GF-D8 (cell line): ENCODE measurements around the gene GLOD5.
A peak's percentile ranks its signal among the peaks of the same experiment; 100 is the strongest.

Source experiments
- DNase-seq: peaks from one replicate; lab custom pipeline; 2025; lab: John Stamatoyannopoulos, UW

Gene GLOD5

GRCh38 chrX:48761674-48762471, at the start of gene GLOD5:
GLOD5 (plus strand) TSS chrX:48761747; CDS start chrX:48761791, 44 bp downstream.
- DNase-seq = no peak

DNA sequence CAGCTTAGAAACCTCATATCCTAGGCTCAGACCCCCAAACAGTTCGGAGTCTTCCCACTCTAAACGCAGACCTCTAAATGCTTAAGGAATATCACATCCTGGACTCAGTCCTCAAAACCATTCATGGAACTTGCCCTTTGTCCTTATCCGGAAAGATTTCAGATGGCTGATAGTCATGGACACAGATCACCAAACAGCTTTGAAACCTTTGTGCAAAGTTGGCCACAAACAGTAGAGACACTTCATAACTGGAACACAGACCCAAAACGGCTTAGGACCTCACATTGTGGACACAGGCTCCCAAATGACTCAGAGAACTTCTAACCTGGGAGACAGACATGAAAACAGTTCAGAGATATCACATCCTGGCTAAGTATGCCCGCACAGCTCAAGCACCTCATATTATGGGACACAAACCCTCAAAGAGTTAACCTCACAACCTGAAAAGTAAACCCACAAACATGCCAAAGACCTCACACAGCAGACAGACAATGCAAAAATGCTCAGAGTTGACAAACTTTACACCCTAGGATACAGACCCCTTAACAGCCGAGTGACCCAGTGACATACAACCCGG, 49.5 kb upstream of the GLOD5 start:
- no peak for DNase-seq

DNA sequence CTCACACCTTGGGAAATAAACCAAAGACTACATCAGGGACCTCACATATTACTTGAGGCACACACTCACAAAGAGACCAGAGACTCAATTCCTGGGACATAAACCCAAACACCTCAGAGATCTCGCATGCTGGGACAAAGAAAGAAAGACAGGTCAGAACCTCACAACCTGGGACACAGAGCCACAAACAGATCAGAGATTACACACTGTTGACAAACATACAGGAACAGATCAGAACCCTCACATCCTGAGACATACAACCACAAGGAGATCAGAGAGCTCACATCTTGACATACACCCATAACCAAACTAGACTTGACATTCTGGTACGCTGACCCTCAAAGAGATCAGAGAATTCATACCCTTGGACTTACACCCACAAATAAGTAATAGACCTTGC, 47.7 kb upstream of the GLOD5 start:
- DNase-seq = no peak

DNA sequence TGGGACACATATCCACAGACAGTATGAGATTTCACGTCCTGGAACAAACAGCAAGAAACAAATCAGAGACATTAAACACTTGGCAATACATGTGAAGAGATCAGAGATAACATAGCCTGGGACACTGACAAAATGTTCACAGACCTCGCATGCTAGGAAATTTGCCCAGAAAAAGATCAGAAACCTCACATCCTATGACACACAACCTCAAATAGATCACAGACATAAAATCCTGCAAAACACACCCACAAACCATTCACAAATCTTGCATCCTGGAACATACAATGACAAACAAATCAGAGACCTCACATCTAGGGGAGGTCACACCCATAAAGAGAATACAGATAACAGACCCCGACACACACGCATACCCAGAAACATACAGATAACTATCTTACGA, 47.0 kb upstream of the GLOD5 start:
- no peak for DNase-seq

GRCh38 chrX:48715072-48715471, 46.5 kb upstream of the GLOD5 start:
- no peak for DNase-seq

GRCh38 chrX:48715876-48716502, 45.6 kb upstream of the GLOD5 start:
- DNase-seq = no peak

- no peak for DNase-seq
Observed at GRCh38 chrX:48719958-48720357, 41.6 kb upstream of the GLOD5 start.

- no peak for DNase-seq
Observed at GRCh38 chrX:48720577-48721250, 40.8 kb upstream of the GLOD5 start.

DNA sequence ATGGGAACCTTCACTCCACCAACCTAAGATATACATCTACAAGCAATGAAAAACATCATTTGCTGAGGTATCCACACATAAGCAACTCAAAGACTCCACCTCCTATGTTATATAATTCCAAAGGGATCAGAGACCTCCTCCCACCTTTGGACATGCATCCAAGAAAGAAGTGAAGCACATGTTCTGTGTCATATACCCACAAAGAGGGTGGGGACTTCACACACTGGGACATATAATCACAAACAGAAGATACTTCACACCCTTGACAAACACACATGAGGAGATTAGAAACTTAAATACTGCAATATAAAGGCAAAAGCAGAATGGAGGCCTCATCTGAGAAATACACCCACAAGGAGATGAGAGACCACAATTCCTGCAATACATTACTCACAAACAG, 39.6 kb upstream of the GLOD5 start:
- no peak for DNase-seq

DNA sequence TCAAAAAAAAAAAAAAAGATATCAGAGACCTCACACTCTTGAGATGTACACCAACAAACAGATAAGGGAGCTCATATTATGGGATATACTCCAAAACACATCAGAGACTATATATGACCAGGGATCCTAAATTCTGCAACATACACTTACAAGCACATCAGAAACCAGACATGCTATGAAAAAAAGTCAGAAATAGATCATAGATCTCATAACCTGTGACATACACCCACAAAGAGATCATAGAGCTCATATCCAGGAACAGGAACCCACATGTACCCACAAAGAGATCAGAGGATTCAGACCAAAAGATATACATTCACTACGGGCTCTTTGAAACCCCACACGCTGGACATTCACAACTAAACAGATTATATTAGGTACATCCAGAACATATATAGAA, 35.0 kb upstream of the GLOD5 start:
- DNase-seq = no peak

DNA sequence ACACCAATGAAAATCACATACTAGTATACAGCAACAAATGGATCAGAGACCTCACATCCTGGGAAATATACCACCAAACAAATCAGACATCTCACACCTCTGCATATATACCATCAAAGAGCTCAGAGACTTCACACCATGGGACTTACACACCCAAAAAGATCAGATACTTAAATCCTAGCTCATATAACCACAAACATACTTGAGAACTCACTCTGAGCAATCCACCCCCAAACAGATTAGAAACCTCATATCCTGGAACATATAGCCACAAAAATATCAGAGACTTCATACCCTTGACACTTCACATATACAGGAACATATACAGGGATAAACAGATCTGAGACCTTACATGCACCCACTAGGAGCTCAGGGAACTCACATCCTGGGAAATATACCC, 32.9 kb upstream of the GLOD5 start:
- DNase-seq = no peak

DNA sequence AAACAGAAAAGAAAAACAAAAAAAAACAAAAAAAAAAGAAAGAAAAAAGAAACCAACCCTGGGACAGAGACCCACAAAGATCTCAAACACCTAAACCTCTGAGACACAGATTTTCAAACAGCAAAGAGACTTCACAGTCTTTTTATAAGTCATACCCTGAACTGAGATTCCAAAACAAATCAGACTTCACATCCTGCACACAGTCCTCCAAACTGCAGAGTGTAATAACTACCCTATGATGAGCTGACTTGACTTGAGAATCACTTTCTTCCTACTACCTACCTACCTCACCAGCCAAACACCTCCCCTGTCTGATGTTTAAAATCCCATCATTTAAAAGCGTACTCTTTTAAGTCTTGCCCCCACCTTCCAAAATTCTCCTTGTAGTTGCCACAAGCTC, 25.2 kb upstream of the GLOD5 start:
- no peak for DNase-seq

GRCh38 chrX:48736878-48737212, 24.7 kb upstream of the GLOD5 start:
- no peak for DNase-seq

- peak; percentile 90 for DNase-seq
Observed at GRCh38 chrX:48737213-48737938, 24.2 kb upstream of the GLOD5 start.

GRCh38 chrX:48737940-48738339, 23.6 kb upstream of the GLOD5 start:
- no peak for DNase-seq

DNA sequence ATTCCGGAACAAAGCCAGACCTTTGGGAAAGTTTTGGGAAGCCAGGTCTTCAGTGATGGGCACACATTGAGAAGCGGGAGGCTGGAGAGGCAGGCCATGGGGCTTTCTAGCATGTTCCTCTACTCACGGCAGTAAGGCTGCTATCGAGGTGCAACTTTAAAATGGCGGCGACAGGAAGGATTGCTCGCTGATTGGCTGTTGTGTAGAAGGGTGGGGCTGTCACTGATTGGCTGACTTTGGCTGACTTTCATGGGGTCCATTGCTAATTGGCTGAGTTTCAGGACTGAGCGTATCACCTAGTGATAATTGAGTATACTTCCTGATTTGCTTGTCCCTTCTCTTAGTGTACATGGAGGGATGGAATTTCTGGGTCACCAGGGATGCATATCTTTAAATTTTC, 19.7 kb upstream of the GLOD5 start:
- DNase-seq = no peak

DNA sequence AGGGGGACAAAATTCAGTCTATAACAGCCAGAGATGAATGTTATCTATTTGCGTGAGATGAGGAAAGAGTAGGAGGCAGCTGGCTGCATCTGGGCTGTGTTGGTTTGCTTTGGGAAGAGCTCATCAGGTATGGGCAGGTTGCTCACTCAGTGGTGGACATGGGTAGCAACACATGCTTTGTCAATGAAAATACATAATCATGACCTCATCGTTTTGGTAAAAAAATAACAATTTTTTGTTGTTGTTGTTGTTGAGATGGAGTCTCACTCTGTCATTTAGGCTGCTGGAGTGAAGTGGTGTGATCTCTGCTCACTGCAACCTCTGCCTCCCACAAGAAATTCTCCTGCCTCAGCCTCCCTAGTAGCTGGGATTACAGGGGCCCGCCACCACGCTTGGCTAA, 16.3 kb upstream of the GLOD5 start:
- no peak for DNase-seq

GRCh38 chrX:48747415-48748016, 14.0 kb upstream of the GLOD5 start:
- DNase-seq = no peak

DNA sequence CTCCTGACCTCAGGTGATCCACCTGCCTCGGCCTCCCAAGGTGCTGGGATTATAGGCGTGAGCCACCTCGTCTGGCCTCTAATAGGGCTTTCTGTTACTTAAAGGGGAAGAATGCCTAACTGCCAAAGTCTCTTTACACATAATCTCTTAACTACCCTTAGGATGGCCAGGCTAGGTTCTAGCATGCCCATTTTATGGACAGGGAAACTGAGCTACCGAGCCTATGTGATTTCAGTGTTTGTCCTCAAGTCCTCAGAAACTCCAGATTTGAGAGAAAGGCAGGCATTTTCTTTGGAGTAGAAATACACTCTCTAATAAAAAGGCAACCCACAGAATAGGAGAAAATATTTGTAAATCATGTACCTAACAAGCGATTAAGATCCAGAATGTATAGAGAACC, 12.4 kb upstream of the GLOD5 start:
- no peak for DNase-seq

DNA sequence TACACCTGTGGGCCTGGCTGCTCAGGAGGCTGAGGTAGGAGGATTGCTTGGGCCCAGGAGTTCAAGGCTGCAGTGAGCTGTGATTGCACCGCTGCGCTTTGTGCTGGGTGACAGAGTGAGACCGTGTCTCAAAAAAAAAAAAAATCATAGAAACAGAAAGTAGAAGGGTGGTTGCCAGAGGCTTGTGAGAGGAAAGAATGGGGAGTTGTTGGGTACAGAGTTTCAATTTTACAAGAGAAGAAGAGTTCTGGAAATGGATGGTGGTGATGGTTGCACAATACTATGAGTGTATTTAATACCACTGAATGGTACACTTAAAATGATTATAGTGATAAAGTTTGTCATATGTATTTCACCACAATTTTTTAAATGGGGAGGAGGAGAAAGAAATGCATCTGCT, 10.2 kb upstream of the GLOD5 start:
- DNase-seq = no peak

DNA sequence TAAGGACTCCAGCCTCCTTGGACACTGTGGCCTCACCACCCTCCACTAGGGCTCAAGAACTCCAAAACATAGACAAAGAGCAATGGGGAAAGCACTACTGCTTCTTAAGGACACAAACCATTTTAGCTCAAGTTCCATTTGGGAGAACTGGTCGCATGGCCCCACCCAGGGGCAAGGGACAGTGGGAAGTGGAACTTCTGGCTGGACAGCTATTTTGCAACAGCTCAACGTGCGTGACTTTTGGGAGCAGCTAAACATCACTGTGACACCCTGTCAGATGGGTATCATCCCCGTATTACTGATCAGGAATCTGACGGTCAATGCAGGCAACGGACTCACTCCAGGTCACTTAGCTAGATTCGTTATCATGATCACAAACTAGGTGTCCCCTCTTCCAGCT, 9.0 kb upstream of the GLOD5 start:
- DNase-seq = no peak

DNA sequence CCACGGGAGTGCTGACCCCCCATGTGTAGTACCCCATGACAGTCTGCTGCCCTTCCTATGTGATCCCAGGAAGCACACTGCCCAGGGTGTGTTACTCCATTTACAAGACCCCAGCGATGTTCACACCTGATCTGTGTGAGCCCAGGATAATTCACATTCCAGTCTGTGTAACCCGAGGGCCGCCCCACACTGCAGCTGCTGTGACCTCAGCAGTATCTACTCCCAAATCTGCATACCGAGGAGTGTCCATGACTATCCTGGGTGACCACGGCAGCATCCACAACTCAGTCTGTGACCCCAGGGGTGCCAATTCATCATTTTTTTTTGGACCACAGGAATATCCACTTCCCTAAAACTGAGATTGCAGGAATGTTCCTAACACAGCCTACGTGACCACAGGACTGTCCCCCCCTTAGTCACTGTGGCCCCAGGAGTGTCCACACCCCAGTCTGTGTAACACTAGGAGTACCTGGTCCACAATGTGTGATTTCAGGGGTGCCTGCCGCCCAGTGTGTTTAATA, 7.8 kb upstream of the GLOD5 start:
- no peak for DNase-seq
